Stomach smooth muscle (tissue), 2 donors: ENCODE data around the gene TUBA1B.

ENCODE experiments used
- H3K27ac ChIP-seq: one replicate; pipeline ENCODE4 v1.7.0; 2013; ENCODE audit warnings: mild to moderate bottlenecking, low read length, inconsistent platforms
- H3K27me3 ChIP-seq, 2 donors: one replicate each; pipeline ENCODE4 v1.7.0; 2013; ENCODE audit warnings: low read length in 2 of 2; ENCODE audit not compliant: insufficient read depth in 2 of 2, control insufficient read depth in 1 of 2
- H3K36me3 ChIP-seq, 2 donors: one replicate each; pipeline ENCODE4 v1.7.0; 2013; ENCODE audit warnings: low read length in 2 of 2; ENCODE audit not compliant: control insufficient read depth in 2 of 2, insufficient read depth in 2 of 2
- H3K4me1 ChIP-seq: one replicate; pipeline ENCODE4 v1.7.0; 2013; ENCODE audit warnings: low read length; ENCODE audit not compliant: control insufficient read depth, insufficient read depth
- H3K4me3 ChIP-seq, 2 donors: one replicate each; pipeline ENCODE4 v1.7.0; 2013; ENCODE audit warnings: low read length in 2 of 2
- H3K9ac ChIP-seq, 2 donors: one replicate each; pipeline ENCODE4 v1.7.0; 2013; ENCODE audit warnings: low read length in 2 of 2, mild to moderate bottlenecking in 1 of 2
- H3K9me3 ChIP-seq, 2 donors: one replicate each; pipeline ENCODE4 v1.7.0; 2013; ENCODE audit warnings: low read length in 2 of 2; ENCODE audit not compliant: control insufficient read depth in 2 of 2
- donor health status: healthy.
- donor health status: Pancreatic carcinoma.

Gene TUBA1B

GRCh38 chr12:49098703-49099102 lies 32.5 kb downstream of the TUBA1B start:
- Histone ChIP-seq H3K27ac (no peak overlapping the region), H3K4me1 (peaks cover 12% of the 10 kb centered on the region), H3K9me3 (no peaks in the 10 kb centered on the region), H3K27me3 (peaks cover 9 to 13% of the 10 kb centered on the region in 2 donors), H3K36me3 (peaks cover 53% of the 10 kb centered on the region in 2 donors), H3K9ac (no peak overlapping the region), H3K4me3 (no peak overlapping the region)

GRCh38 chr12:49098035-49098451 lies 33.2 kb downstream of the TUBA1B start:
- Histone ChIP-seq H3K4me3 (no peak overlapping the region), H3K27ac (no peak overlapping the region), H3K9ac (no peak overlapping the region), H3K9me3 (no peaks in the 10 kb centered on the region), H3K27me3 (peaks cover 16 to 20% of the 10 kb centered on the region in 2 donors), H3K36me3 (peaks cover 47% of the 10 kb centered on the region in 2 donors), H3K4me1 (peaks cover 16% of the 10 kb centered on the region)

GRCh38 chr12:49097381-49097780 lies 33.8 kb downstream of the TUBA1B start:
- H3K4me1 ChIP-seq, result peaks cover 22% of the 10 kb centered on the region
- H3K27ac ChIP-seq, result no peak overlapping the region
- H3K27me3 ChIP-seq, result peaks cover 22 to 26% of the 10 kb centered on the region in 2 donors
- H3K4me3 ChIP-seq, result no peak overlapping the region
- no peak overlapping the region for H3K9ac ChIP-seq
- H3K9me3 ChIP-seq, result no peaks in the 10 kb centered on the region
- H3K36me3 ChIP-seq, result peaks cover 40% of the 10 kb centered on the region in 2 donors

GRCh38 chr12:49094975-49095365 lies 36.2 kb downstream of the TUBA1B start:
- H3K27me3 ChIP-seq, result peaks cover 44 to 50% of the 10 kb centered on the region in 2 donors
- H3K4me1 ChIP-seq, result peaks cover 35% of the 10 kb centered on the region
- no peak overlapping the region for H3K9ac ChIP-seq
- H3K4me3 ChIP-seq, result no peak overlapping the region
- H3K9me3 ChIP-seq, result no peaks in the 10 kb centered on the region
- H3K36me3 ChIP-seq, result peaks cover 16 to 17% of the 10 kb centered on the region in 2 donors
- H3K27ac ChIP-seq, result no peak overlapping the region

GRCh38 chr12:49094160-49094974 lies 36.8 kb downstream of the TUBA1B start, which contains the start of gene DHH:
Gene DHH (minus strand): TSS chr12:49094801. CDS start chr12:49094512, 289 bp downstream.
- no peaks in the 10 kb centered on the region for H3K9me3 ChIP-seq
- H3K27ac ChIP-seq, result no peak within 1 kb of the TSS

GRCh38 chr12:49093792-49094159 lies 37.4 kb downstream of the TUBA1B start:
- H3K27me3 ChIP-seq, result peaks cover 56 to 61% of the 10 kb centered on the region in 2 donors

More at GRCh38 chr12:49094160-49094974, 36.8 kb downstream of the TUBA1B start, which contains the start of gene DHH:
- H3K27me3 ChIP-seq, result peaks cover 50 to 56% of the 10 kb centered on the region in 2 donors
- peaks cover 39% of the 10 kb centered on the region for H3K4me1 ChIP-seq
- peaks cover 13% of the 10 kb centered on the region in 2 donors for H3K36me3 ChIP-seq
- peak within 1 kb of the TSS in 1 of 2 donors; percentile 62 for H3K4me3 ChIP-seq
- H3K9ac ChIP-seq, result peak within 1 kb of the TSS in 1 of 2 donors; percentile 9

GRCh38 chr12:49092816-49093406 lies 38.3 kb downstream of the TUBA1B start:
- Histone ChIP-seq H3K36me3 (peaks cover 10 to 11% of the 10 kb centered on the region in 2 donors), H3K27ac (no peak overlapping the region), H3K4me3 (no peak overlapping the region), H3K9me3 (no peaks in the 10 kb centered on the region), H3K27me3 (peaks cover 60 to 66% of the 10 kb centered on the region in 2 donors), H3K9ac (no peak overlapping the region), H3K4me1 (peaks cover 48% of the 10 kb centered on the region)

More at GRCh38 chr12:49093792-49094159, 37.4 kb downstream of the TUBA1B start:
- peak overlapping the region in 1 of 2 donors; percentile 62 for H3K4me3 ChIP-seq
- peak overlapping the region in 1 of 2 donors; percentile 9 for H3K9ac ChIP-seq
- peaks cover 39% of the 10 kb centered on the region for H3K4me1 ChIP-seq
- H3K27ac ChIP-seq, result no peak overlapping the region
- H3K36me3 ChIP-seq, result peaks cover 10 to 11% of the 10 kb centered on the region in 2 donors
- H3K9me3 ChIP-seq, result no peaks in the 10 kb centered on the region

- Histone ChIP-seq H3K27ac (no peak overlapping the region), H3K4me3 (peak overlapping the region; percentile 24 to 60), H3K9me3 (no peaks in the 10 kb centered on the region), H3K36me3 (peaks cover 5% of the 10 kb centered on the region in 2 donors), H3K4me1 (peaks cover 48% of the 10 kb centered on the region), H3K27me3 (peaks cover 60 to 66% of the 10 kb centered on the region in 2 donors), H3K9ac (no peak overlapping the region)
These were observed 38.9 kb downstream of the TUBA1B start for GRCh38 chr12:49092086-49092815.

GRCh38 chr12:49091836-49092085 lies 39.4 kb downstream of the TUBA1B start:
- no peaks in the 10 kb centered on the region for H3K9me3 ChIP-seq
- H3K27ac ChIP-seq, result no peak overlapping the region
- no peak overlapping the region for H3K9ac ChIP-seq
- H3K27me3 ChIP-seq, result peaks cover 60 to 66% of the 10 kb centered on the region in 2 donors
- H3K4me1 ChIP-seq, result peaks cover 48% of the 10 kb centered on the region
- H3K4me3 ChIP-seq, result peak overlapping the region; percentile 24 to 60
- peaks cover under 1% of the 10 kb centered on the region in 2 donors for H3K36me3 ChIP-seq

GRCh38 chr12:49091056-49091835 lies 39.9 kb downstream of the TUBA1B start:
- Histone ChIP-seq H3K4me3 (peak overlapping the region in 1 of 2 donors; percentile 60), H3K27me3 (peaks cover 60 to 66% of the 10 kb centered on the region in 2 donors), H3K9me3 (no peaks in the 10 kb centered on the region), H3K4me1 (peaks cover 48% of the 10 kb centered on the region), H3K9ac (no peak overlapping the region), H3K27ac (no peak overlapping the region), H3K36me3 (no peaks in the 10 kb centered on the region)
